ENCODE results near the gene GRAMD1B. TPM values are rescaled to one million over a fixed set of nuclear protein-coding genes. Genes with fewer than 3 reads are reported as not detected.

Gene GRAMD1B
- total and polyA plus RNA-seq, 2 experiments from 2014 or later: 15.5 to 81.5 TPM

DNA sequence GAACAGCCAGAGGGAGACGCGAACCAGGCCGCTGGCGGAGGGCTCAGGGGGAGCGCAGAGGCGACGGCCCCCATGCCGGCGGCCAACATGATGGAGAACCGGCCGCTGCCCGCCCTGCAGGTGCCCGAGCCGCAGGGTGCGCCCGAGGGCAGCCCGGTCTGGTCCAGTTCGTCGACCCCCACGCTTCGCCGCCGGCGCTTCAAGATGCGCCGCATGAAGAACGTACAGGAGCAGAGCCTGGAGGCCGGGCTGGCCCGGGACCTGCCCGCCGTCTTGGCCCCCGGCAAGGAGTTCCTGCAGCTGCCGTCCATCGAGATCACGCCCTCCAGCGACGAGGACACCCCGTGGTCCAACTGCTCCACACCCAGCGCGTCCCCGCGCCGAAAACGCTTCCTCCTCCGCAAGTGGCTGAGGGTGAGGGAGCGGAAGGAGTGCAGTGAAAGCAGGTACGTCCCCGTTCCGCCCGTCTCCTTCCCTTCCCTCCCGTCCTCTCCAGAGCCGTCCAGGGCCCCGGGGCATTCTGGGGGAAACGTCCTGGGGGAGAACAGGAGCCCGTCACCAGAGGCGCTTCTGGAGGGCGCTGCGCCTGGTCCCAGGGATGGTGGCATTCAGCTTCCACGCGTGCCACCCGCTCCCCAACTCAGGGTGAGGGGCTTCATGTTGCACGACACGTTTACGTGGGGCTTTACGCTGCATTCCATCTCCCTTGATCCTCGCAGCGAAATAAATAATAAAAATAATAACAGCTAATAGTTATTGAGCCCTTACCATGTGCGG lies 840 bp downstream of the GRAMD1B start:
- Histone ChIP-seq H3K9me3 (ENCODE audit: low read depth) (no peaks in the 10 kb centered on the region), H3K36me3 (peaks cover 5% of the 10 kb centered on the region), H3K27me3 (no peaks in the 10 kb centered on the region), H3K4me1 (ENCODE audit: low read depth) (peaks cover 5% of the 10 kb centered on the region), H3K27ac (peak overlapping the region; percentile 82), H3K4me3 (peak overlapping the region; percentile 76)
- DNase-seq (ENCODE audit: low read depth in 1 of 2, low spot score in 1 of 2): peak; percentile 57 to 59
- TF ChIP-seq, protein P1, sequence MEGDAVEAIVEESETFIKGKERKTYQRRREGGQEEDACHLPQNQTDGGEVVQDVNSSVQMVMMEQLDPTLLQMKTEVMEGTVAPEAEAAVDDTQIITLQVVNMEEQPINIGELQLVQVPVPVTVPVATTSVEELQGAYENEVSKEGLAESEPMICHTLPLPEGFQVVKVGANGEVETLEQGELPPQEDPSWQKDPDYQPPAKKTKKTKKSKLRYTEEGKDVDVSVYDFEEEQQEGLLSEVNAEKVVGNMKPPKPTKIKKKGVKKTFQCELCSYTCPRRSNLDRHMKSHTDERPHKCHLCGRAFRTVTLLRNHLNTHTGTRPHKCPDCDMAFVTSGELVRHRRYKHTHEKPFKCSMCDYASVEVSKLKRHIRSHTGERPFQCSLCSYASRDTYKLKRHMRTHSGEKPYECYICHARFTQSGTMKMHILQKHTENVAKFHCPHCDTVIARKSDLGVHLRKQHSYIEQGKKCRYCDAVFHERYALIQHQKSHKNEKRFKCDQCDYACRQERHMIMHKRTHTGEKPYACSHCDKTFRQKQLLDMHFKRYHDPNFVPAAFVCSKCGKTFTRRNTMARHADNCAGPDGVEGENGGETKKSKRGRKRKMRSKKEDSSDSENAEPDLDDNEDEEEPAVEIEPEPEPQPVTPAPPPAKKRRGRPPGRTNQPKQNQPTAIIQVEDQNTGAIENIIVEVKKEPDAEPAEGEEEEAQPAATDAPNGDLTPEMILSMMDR (IDR thresholded peaks at IDR 0.05; ENCODE audit: low read depth, low read length): peak; percentile 4

DNA sequence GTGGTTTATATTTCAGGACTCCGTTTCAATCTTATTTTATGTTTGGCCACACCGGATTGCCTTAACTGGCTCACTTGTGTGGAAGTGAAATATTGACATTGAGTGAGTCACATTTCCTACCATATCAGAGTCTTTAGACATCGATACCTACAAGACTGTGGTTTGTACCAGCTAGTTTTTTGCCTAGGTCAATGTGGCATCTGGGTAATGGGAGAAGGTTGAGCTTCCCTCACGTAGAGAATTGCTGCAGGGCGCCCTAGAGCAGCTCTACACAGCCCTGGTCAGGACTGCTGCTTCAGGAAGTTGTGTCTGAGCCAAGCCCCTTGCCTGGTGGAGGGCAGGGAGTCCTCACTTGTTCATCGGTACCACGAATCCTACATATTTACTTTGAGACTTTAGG lies 1.6 kb downstream of the GRAMD1B start:
- Histone ChIP-seq H3K4me1 (ENCODE audit: low read depth) (peaks cover 5% of the 10 kb centered on the region), H3K27ac (no peak overlapping the region), H3K36me3 (peaks cover 9% of the 10 kb centered on the region), H3K9me3 (ENCODE audit: low read depth) (no peaks in the 10 kb centered on the region), H3K4me3 (peak overlapping the region; percentile 76), H3K27me3 (no peaks in the 10 kb centered on the region)
- TF ChIP-seq, protein P1 (IDR thresholded peaks at IDR 0.05; ENCODE audit: low read depth, low read length): no peak
- DNase-seq (ENCODE audit: low read depth in 1 of 2, low spot score in 1 of 2): no peak

DNA sequence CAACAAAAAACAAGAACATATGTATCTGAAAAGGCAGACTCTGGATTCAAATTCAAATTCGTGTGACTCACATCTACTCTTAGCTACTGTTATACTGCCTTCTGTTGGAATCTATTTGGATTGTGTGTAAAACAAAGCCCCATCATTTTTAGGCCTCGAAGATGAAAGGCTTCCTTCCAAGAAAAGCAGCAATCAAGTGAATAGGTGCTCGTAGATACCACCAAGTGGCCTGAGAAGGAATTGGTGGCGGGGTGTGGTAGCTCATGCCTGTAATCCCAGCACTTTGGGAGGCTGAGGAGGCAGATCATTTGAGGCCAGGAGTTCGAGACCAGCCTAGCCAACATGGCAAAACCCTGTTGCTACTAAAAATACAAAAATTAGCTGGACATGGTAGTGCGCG lies 4.2 kb downstream of the GRAMD1B start:
- DNase-seq (ENCODE audit: low read depth in 1 of 2, low spot score in 1 of 2): no peak
- H3K4me3 ChIP-seq: no peak overlapping the region
- H3K4me1 ChIP-seq (ENCODE audit: low read depth): peaks cover 5% of the 10 kb centered on the region
- TF ChIP-seq, protein P1 (IDR thresholded peaks at IDR 0.05; ENCODE audit: low read depth, low read length): peak; percentile 25
- H3K9me3 ChIP-seq (ENCODE audit: low read depth): no peaks in the 10 kb centered on the region
- no peaks in the 10 kb centered on the region for H3K27me3 ChIP-seq
- H3K27ac ChIP-seq: no peak overlapping the region
- H3K36me3 ChIP-seq: peaks cover 9% of the 10 kb centered on the region

DNA sequence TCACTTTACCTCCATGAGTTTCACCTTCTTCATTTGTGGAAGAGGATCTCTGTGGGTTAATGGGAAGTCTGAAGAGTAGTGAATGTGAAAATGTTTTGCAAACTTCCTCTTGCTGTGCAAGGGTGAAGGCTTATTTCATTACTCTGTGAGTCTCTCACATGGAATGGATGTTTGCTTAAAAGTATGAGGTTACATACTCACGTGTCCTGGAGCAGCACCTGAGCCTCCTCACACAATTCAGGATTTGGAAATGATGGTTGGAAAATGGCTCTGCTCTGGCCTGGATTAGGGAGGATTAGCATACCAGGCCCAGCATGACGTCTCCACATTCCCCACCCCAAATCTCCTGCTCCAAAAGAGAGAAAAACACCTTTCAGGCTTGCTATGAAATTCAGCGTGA lies 4.8 kb downstream of the GRAMD1B start:
- Histone ChIP-seq H3K36me3 (peaks cover 9% of the 10 kb centered on the region), H3K27me3 (no peaks in the 10 kb centered on the region), H3K9me3 (ENCODE audit: low read depth) (no peaks in the 10 kb centered on the region), H3K4me3 (no peak overlapping the region), H3K4me1 (ENCODE audit: low read depth) (peaks cover 5% of the 10 kb centered on the region), H3K27ac (no peak overlapping the region)
- TF ChIP-seq, protein P1 (IDR thresholded peaks at IDR 0.05; ENCODE audit: low read depth, low read length): no peak
- no peak for DNase-seq (ENCODE audit: low read depth in 1 of 2, low spot score in 1 of 2)

DNA sequence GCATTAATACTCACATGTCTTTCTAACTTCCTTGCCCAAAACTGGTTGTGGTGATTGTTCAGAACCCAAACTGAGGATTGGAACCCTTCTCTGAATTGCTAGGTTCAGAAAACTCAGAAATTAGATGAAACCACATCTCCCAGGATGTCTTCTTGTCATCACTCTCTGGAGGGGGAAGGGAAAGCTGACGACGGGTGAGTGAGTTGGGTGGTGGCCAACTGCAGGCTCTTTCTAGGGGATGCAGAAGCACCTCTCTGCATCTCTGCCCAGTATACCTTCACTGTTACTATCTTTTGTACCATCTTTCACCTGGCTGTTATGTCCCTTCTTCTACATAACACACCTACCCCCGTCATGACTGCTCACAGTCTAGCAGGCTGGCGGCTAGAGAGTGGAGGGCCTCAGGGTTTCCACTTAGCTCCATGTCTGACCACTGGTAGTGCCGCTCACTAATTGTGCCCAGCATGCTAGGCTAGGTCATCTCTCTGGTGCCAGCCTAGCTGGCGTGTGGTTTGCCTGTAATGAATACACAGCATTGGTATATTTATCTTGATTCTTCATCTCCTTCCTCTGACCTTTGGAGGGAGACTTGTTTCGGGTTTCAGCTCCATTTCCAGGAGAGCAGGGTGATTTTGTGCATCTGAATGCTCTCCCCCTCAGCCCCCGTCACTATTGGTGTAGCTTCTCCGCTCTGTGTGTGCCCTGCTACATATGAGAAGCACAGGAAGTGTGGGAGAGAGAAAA lies 7.3 kb downstream of the GRAMD1B start:
- Histone ChIP-seq H3K4me3 (no peak overlapping the region), H3K9me3 (ENCODE audit: low read depth) (no peaks in the 10 kb centered on the region), H3K36me3 (peaks cover 9% of the 10 kb centered on the region), H3K27me3 (no peaks in the 10 kb centered on the region), H3K27ac (no peak overlapping the region), H3K4me1 (ENCODE audit: low read depth) (no peaks in the 10 kb centered on the region)
- TF ChIP-seq, protein P1 (IDR thresholded peaks at IDR 0.05; ENCODE audit: low read depth, low read length): no peak
- no peak for DNase-seq (ENCODE audit: low read depth in 1 of 2, low spot score in 1 of 2)

Measured in cardiac muscle cell (in vitro differentiated cells and primary cell).